Gastroesophageal sphincter (tissue), 3 donors: Measurements from ENCODE around the gene PRKN.

ENCODE experiments used
- CTCF ChIP-seq, 4 experiments: fragments of 200-600 bp in 2 of 4; fragments of 450-650 bp in 2 of 4; sonication (generic) in 1 of 4; IDR thresholded peaks; one replicate each; pipeline ENCODE4 v1.5.1; 2017 to 2019; ENCODE audit warnings: antibody characterized with exemption in 4 of 4, mild to moderate bottlenecking in 2 of 4, moderate library complexity in 2 of 4
- EP300 ChIP-seq: sonication (generic); formaldehyde crosslinking; IDR thresholded peaks from one replicate; pipeline ENCODE4 v1.6.1; 2017; ENCODE audit warnings: antibody characterized with exemption, mild to moderate bottlenecking
- POLR2A ChIP-seq, 2 donors: fragments of 450-650 bp; IDR thresholded peaks; one replicate each; pipeline ENCODE4 v1.6.1; 2017; ENCODE audit warnings: antibody characterized with exemption in 2 of 2, mild to moderate bottlenecking in 2 of 2, moderate library complexity in 1 of 2

- TF ChIP-seq CTCF (IDR thresholded peaks at IDR 0.05) (no peak), POLR2A (IDR thresholded peaks at IDR 0.05) (no peak), EP300 (no peak)
Observed at GRCh38 chr6:162701551-162701950, 26.0 kb downstream of the PRKN start.
